Cardiac muscle cell (in vitro differentiated cells and primary cell): ENCODE measurements around the gene TTLL3. TPM values are rescaled to one million over a fixed set of nuclear protein-coding genes. Genes with fewer than 3 reads are reported as not detected.
A peak's percentile ranks its signal among the peaks of the same experiment; 100 is the strongest.

ENCODE experiments used
- DNase-seq, 2 donors: peaks; one replicate each; pipeline versions ENCODE4 v3.0.0 to v3.0.0-alpha.2; 2010 to 2017; ENCODE audit warnings: low read depth in 1 of 2, low spot score in 1 of 2
- H3K27ac ChIP-seq: fragments of 200-600 bp; sonication (generic); 2 replicates; pipeline ENCODE4 v1.5.1; 2016
- H3K27me3 ChIP-seq: fragments of 200-600 bp; sonication (generic); 2 replicates; pipeline ENCODE4 v1.6.0; 2016; ENCODE audit warnings: control low read depth
- H3K36me3 ChIP-seq: fragments of 200-600 bp; sonication (generic); 2 replicates; pipeline ENCODE4 v1.5.1; 2016; ENCODE audit warnings: control low read depth
- H3K4me1 ChIP-seq: fragments of 200-600 bp; sonication (generic); 2 replicates; pipeline ENCODE4 v1.8.1; 2017; ENCODE audit warnings: low read depth, mild to moderate bottlenecking, mixed run types
- H3K4me3 ChIP-seq: fragments of 200-600 bp; sonication (generic); 2 replicates; pipeline ENCODE4 v1.5.1; 2016; ENCODE audit warnings: mild to moderate bottlenecking
- H3K9me3 ChIP-seq: fragments of 200-600 bp; sonication (generic); 2 replicates; pipeline ENCODE4 v1.5.1; 2017; ENCODE audit warnings: low read depth, mild to moderate bottlenecking, control low read depth
- polyA plus RNA-seq: library from polyadenylated mRNA; unstranded; fragments of >200 nt; fragmentation: Nextera tagmentation; extraction: Ambion mirVana; gene quantifications from 2 replicates; pipeline ENCODE4 v1.2.1, GENCODE V29; 2016
- total RNA-seq: library from RNA; depleted of rRNA; stranded (reverse); fragments of >200 nt; gene quantifications from 2 replicates; pipeline ENCODE4 v1.2.3, GENCODE V29; 2016
- TF ChIP-seq, protein P1 (sequence below): IDR thresholded peaks from 2 replicates; pipeline ENCODE4 v1.5.1; 2012; ENCODE audit warnings: low read depth, mild to moderate bottlenecking, low read length

TTLL3 gene
- total and polyA plus RNA-seq, 2 experiments from 2014 or later = 29.4 to 59.6 TPM

DNA sequence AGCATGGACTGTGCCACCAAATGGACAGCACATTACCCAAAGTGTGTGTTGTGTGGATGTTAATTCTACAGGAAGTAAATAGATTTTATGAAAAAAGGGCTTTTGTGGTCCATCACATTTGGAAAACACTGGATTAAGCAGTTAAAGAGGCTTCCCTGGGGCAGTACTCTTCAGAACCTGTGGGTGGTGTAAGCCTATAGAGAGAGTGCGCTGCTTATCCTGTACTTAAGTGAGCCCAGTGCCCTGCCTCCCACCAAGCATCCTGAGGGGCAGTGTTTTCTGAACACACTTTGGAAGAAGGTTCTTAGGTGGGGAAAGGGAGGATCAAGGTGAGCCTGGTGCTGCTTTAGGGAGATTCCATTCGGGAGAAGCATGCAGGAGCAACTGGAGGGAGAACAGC, 10.9 kb downstream of the TTLL3 start:
- H3K4me1 ChIP-seq = no peaks in the 10 kb centered on the region
- no peaks in the 10 kb centered on the region for H3K9me3 ChIP-seq
- no peak overlapping the region for H3K27ac ChIP-seq
- H3K36me3 ChIP-seq = no peaks in the 10 kb centered on the region
- H3K27me3 ChIP-seq = no peaks in the 10 kb centered on the region
- TF ChIP-seq, protein P1, sequence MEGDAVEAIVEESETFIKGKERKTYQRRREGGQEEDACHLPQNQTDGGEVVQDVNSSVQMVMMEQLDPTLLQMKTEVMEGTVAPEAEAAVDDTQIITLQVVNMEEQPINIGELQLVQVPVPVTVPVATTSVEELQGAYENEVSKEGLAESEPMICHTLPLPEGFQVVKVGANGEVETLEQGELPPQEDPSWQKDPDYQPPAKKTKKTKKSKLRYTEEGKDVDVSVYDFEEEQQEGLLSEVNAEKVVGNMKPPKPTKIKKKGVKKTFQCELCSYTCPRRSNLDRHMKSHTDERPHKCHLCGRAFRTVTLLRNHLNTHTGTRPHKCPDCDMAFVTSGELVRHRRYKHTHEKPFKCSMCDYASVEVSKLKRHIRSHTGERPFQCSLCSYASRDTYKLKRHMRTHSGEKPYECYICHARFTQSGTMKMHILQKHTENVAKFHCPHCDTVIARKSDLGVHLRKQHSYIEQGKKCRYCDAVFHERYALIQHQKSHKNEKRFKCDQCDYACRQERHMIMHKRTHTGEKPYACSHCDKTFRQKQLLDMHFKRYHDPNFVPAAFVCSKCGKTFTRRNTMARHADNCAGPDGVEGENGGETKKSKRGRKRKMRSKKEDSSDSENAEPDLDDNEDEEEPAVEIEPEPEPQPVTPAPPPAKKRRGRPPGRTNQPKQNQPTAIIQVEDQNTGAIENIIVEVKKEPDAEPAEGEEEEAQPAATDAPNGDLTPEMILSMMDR = peak; percentile 49
- H3K4me3 ChIP-seq = no peak overlapping the region
- DNase-seq = peak; percentile 41 to 52

DNA sequence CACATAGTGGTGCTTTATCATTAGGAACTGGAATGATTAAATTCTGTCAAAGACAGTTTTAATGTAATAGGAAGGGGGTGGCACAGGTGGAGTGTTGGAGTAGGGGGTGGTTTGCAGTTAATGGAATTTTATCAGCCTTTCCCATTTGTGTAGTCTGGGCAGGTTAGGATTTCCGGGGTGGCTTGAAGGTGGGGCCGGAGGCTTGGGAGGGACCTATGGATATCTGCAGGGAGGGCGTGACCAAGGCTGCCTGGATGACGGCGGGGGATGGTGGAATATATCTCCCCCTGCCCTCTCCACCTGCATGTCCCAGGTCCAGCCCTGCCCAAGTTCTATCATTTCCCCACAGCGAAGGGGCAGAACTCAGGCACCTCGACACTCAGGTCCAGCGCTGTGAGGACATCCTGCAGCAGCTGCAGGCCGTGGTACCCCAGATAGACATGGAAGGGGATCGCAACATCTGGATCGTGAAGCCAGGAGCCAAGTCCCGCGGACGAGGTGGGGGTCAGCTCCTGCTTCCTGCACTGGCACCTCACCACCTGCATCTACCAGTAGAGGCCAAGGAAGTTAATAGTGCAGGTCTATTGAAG, 15.5 kb downstream of the TTLL3 start:
- H3K36me3 ChIP-seq = peaks cover 6% of the 10 kb centered on the region
- DNase-seq = no peak
- TF ChIP-seq, protein P1 = no peak
- H3K27me3 ChIP-seq = no peaks in the 10 kb centered on the region
- H3K4me1 ChIP-seq = no peaks in the 10 kb centered on the region
- H3K9me3 ChIP-seq = no peaks in the 10 kb centered on the region
- no peak overlapping the region for H3K4me3 ChIP-seq
- no peak overlapping the region for H3K27ac ChIP-seq

DNA sequence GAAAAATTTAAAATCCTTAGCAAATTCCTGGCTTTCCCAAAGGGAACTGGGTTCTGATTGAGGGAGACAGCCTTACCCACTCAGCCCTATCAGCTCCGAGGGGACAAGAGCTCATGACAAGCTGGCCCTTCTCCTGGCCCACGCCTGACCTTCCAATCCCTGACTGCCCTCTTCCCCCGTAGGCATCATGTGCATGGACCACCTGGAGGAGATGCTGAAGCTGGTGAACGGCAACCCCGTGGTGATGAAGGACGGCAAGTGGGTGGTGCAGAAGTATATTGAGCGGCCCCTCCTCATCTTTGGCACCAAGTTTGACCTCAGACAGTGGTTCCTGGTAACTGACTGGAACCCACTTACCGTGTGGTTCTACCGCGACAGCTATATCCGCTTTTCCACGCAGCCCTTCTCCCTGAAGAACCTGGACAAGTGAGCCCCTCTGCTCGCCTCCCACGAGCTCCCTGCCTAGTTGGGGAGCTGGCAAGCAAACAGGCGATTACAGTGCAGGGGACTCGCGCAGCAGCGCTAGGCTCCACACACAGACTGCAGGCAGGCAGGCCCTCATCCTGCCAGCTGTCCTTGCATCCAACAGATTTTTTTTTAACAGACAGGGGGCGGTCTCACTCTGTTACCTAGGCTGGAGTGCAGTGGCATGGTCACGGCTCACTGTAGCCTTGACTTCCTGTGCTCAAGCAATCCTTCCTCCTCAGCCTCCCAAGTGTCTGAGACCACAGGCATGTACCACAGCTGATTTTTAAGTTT, 16.9 kb downstream of the TTLL3 start:
- Histone ChIP-seq H3K9me3 (no peaks in the 10 kb centered on the region), H3K36me3 (peaks cover 6% of the 10 kb centered on the region), H3K4me1 (no peaks in the 10 kb centered on the region), H3K27ac (no peak overlapping the region), H3K4me3 (no peak overlapping the region), H3K27me3 (no peaks in the 10 kb centered on the region)
- TF ChIP-seq, protein P1 = no peak
- peak in 1 of 2 donors; percentile 32 for DNase-seq

DNA sequence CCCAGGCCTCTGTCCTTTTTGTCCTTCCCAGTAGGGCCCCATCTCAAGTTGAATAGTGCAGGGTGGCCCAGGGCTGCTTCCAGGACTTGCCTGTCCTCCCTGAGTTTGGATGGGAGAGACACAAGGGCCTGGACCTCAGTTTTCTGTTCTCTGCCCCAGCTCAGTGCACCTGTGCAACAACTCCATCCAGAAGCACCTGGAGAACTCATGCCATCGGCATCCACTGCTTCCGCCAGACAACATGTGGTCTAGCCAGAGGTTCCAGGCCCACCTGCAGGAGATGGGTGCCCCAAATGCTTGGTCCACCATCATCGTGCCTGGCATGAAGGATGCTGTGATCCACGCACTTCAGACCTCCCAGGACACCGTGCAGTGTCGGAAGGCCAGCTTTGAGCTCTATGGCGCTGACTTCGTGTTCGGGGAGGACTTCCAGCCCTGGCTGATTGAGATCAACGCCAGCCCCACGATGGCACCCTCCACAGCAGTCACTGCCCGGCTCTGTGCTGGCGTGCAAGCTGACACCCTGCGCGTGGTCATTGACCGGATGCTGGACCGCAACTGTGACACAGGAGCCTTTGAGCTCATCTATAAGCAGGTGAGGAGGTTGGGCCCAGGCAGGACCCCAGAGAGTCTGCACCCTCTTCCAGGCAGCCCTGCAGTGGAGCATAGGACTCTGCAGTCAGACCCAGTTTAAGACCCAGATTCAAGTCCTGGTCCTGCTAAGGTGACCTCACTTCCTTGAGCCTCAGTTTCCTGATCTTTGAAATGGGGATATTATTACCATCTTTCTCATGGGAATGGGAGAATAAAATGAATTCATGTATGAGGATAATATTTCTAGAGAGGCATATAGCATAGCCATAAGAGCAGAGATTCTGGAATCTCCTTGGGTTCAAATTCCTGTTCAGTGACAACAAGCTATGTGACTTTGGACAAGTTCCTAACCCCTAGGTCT, 19.0 kb downstream of the TTLL3 start:
- no peaks in the 10 kb centered on the region for H3K27me3 ChIP-seq
- H3K36me3 ChIP-seq = peaks cover 6% of the 10 kb centered on the region
- H3K27ac ChIP-seq = peak overlapping the region; percentile 25
- TF ChIP-seq, protein P1 = no peak
- no peaks in the 10 kb centered on the region for H3K9me3 ChIP-seq
- DNase-seq = no peak
- H3K4me1 ChIP-seq = no peaks in the 10 kb centered on the region
- no peak overlapping the region for H3K4me3 ChIP-seq

DNA sequence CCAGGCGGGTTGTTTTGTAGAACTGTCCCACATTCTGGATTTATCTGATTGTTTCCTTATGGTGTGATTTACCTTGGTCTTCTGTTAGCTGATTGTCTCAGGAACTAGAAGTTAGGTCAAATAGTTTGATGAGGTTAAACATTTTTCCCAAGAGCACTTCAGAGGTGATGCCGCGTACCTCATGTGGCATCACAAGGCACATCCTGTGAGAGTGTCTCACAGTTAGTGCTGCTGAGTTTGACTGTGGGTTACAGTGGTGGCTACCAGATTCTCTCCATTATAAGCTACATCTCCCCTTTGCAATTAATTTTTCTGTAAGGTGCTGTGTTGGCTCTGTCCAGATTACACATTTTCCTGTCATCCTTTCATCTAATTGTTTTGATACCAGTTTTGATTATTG, 21.2 kb downstream of the TTLL3 start:
- Histone ChIP-seq H3K27ac (no peak overlapping the region), H3K36me3 (peaks cover 10% of the 10 kb centered on the region), H3K27me3 (no peaks in the 10 kb centered on the region), H3K9me3 (no peaks in the 10 kb centered on the region), H3K4me1 (no peaks in the 10 kb centered on the region), H3K4me3 (no peak overlapping the region)
- TF ChIP-seq, protein P1 = no peak
- no peak for DNase-seq
